ENCODE data around the gene HDAC9. TPM values are rescaled to one million over a fixed set of nuclear protein-coding genes. Genes with fewer than 3 reads are reported as not detected.

Gene HDAC9
- total RNA-seq, 1 experiment from 2014 or later, result 17.1 TPM

GRCh38 chr7:18703685-18704084 is 208.1 kb downstream of the HDAC9 start:
- Histone ChIP-seq H3K36me3 (ENCODE audit: control insufficient read depth, insufficient read depth, low read length) (no peaks in the 10 kb centered on the region), H3K9me3 (ENCODE audit: control insufficient read depth, insufficient read depth, low read depth, low read length) (no peaks in the 10 kb centered on the region), H3K4me3 (ENCODE audit: low read depth in 2 of 2, low read length in 2 of 2) (no peak overlapping the region), H3K27me3 (ENCODE audit: control insufficient read depth, insufficient read depth, low read length) (no peaks in the 10 kb centered on the region), H3K27ac (ENCODE audit: low read length) (no peak overlapping the region), H3K4me1 (ENCODE audit: control insufficient read depth, insufficient read depth, low read length) (no peaks in the 10 kb centered on the region)
- ChIA-PET CTCF (no interaction called here), POLR2A (no interaction called here)
- no peak for DNase-seq (ENCODE audit: low read depth, low spot score)
- no peak for ATAC-seq
- TF ChIP-seq CTCF (IDR thresholded peaks at IDR 0.05) (no peak), TCF7L2 (IDR thresholded peaks at IDR 0.05; ENCODE audit: low read depth, low read length) (no peak), REST (IDR thresholded peaks at IDR 0.05; ENCODE audit: insufficient read depth in 1 of 2, low read depth in 2 of 2, low read length in 1 of 2) (no peak), SIN3A (IDR thresholded peaks at IDR 0.05; ENCODE audit: borderline replicate concordance, insufficient read depth, low read depth, low read length) (no peak), POLR2AphosphoS5 (IDR thresholded peaks at IDR 0.05; ENCODE audit: low read depth, low read length) (no peak)
- BruUV-seq (replicated peaks), result no TSS peak
- in situ Hi-C loops (cut with HindIII; ENCODE audit: low pct_unique_long_range_greater_than_20kb, low sequenced_read_pairs), result no loop called here
- intact Hi-C loops (cut with micrococcal nuclease; ENCODE audit: unreplicated experiment), result no loop called here

- DNase-seq (ENCODE audit: low read depth, low spot score) (no peak), ATAC-seq (no peak)
- BruUV-seq (replicated peaks), result no TSS peak
- CTCF ChIA-PET, result no interaction called here
- Histone ChIP-seq H3K4me1 (ENCODE audit: control insufficient read depth, insufficient read depth, low read length) (no peaks in the 10 kb centered on the region), H3K27me3 (ENCODE audit: control insufficient read depth, insufficient read depth, low read length) (no peaks in the 10 kb centered on the region), H3K27ac (ENCODE audit: low read length) (no peak overlapping the region), H3K4me3 (ENCODE audit: low read depth in 2 of 2, low read length in 2 of 2) (no peak overlapping the region), H3K36me3 (ENCODE audit: control insufficient read depth, insufficient read depth, low read length) (no peaks in the 10 kb centered on the region), H3K9me3 (ENCODE audit: control insufficient read depth, insufficient read depth, low read depth, low read length) (no peaks in the 10 kb centered on the region)
- POLR2A ChIA-PET, result no interaction called here
- in situ Hi-C loops (cut with HindIII; ENCODE audit: low pct_unique_long_range_greater_than_20kb, low sequenced_read_pairs), result no loop called here
- TF ChIP-seq POLR2AphosphoS5 (IDR thresholded peaks at IDR 0.05; ENCODE audit: low read depth, low read length) (no peak), CTCF (IDR thresholded peaks at IDR 0.05) (peak; percentile 25; the same call in 1 of the 2 replicates)
- intact Hi-C loops (cut with micrococcal nuclease; ENCODE audit: unreplicated experiment), result no loop called here
Measured at GRCh38 chr7:18706670-18707069, 211.1 kb downstream of the HDAC9 start.

- DNase-seq (ENCODE audit: low read depth, low spot score), result no peak
- BruUV-seq (replicated peaks), result no TSS peak
- H3K4me3 ChIP-seq (ENCODE audit: low read depth in 2 of 2, low read length in 2 of 2), result no peak overlapping the region
- TF ChIP-seq POLR2AphosphoS5 (IDR thresholded peaks at IDR 0.05; ENCODE audit: low read depth, low read length) (no peak), CTCF (IDR thresholded peaks at IDR 0.05) (no peak), REST (IDR thresholded peaks at IDR 0.05; ENCODE audit: insufficient read depth in 1 of 2, low read depth in 2 of 2, low read length in 1 of 2) (no peak), TCF7L2 (IDR thresholded peaks at IDR 0.05; ENCODE audit: low read depth, low read length) (no peak)
- no peak overlapping the region for H3K27ac ChIP-seq (ENCODE audit: low read length)
- no peaks in the 10 kb centered on the region for H3K27me3 ChIP-seq (ENCODE audit: control insufficient read depth, insufficient read depth, low read length)
- no peak for ATAC-seq
- in situ Hi-C loops (cut with HindIII; ENCODE audit: low pct_unique_long_range_greater_than_20kb, low sequenced_read_pairs) (no loop called here), intact Hi-C loops (cut with micrococcal nuclease; ENCODE audit: unreplicated experiment) (no loop called here)
- no peaks in the 10 kb centered on the region for H3K36me3 ChIP-seq (ENCODE audit: control insufficient read depth, insufficient read depth, low read length)
- H3K9me3 ChIP-seq (ENCODE audit: control insufficient read depth, insufficient read depth, low read depth, low read length), result no peaks in the 10 kb centered on the region
- no peaks in the 10 kb centered on the region for H3K4me1 ChIP-seq (ENCODE audit: control insufficient read depth, insufficient read depth, low read length)
- POLR2A ChIA-PET, result no interaction called here
- CTCF ChIA-PET, result no interaction called here
Measured at GRCh38 chr7:18708204-18708603, 212.7 kb downstream of the HDAC9 start.
